HepG2 (cell line): ENCODE measurements around the gene CNPY4. TPM values are rescaled to one million over a fixed set of nuclear protein-coding genes. Genes with fewer than 3 reads are reported as not detected.

Experiments
- ATAC-seq: fragments of 200-7000 bp; cut with Tn5 transposase; 3 replicates; pipeline ENCODE4 v1.9.1; 2020; ENCODE audit warnings: mild to moderate bottlenecking, moderate library complexity
- Bru-seq: library from RNA; stranded (reverse); fragments of 400-500 nt; gene quantifications from one replicate; lab custom pipeline; 2021; lab: Mats Ljungman, UMichigan
- BruChase-seq, 2 experiments: library from RNA; stranded (reverse); fragments of 400-500 nt; gene quantifications; one replicate each; lab custom pipeline; 2021; lab: Mats Ljungman, UMichigan
- BruUV-seq: library from RNA; stranded (reverse); fragments of 400-500 nt; replicated peaks from 2 replicates; lab custom pipeline; 2021; lab: Mats Ljungman, UMichigan
- CTCF ChIA-PET: fragments of 300-600 bp; formaldehyde crosslinking; extraction: SDS; loops from one replicate; lab custom pipeline; 2021; ENCODE audit warnings: low total read pairs, inconsistent platforms, low intra/inter-chr PET ratio; lab: Yijun Ruan, JAX
- POLR2A ChIA-PET: fragments of 350-600 bp; sonication (Branson Sonifier 250); formaldehyde crosslinking; loops from one replicate; lab custom pipeline; 2020; ENCODE audit warnings: antibody characterized with exemption, inconsistent platforms; lab: Yijun Ruan, JAX
- DNase-seq: peaks from one replicate; pipeline ENCODE4 v3.0.0-alpha.2; 2015; ENCODE audit warnings: low spot score
- FAIRE-seq: peaks from 3 replicates; lab custom pipeline; 2011; peaks lifted over from hg19 to GRCh38; lab: Jason Lieb, UNC
- H2AFZ ChIP-seq: one replicate; pipeline ENCODE4 v1.6.1; 2011; ENCODE audit warnings: low read length, inconsistent platforms
- H3K27ac ChIP-seq: fragments of 300-600 bp; 3 replicates; pipeline ENCODE4 v1.8.0; 2011; ENCODE audit warnings: mixed run types, mild to moderate bottlenecking, mixed read lengths, low read length, inconsistent platforms; ENCODE audit not compliant: insufficient read depth; ENCODE audit errors: extremely low read length
- H3K27me3 ChIP-seq, 2 experiments: fragments of 200-600 bp in 1 of 2; 2 replicates in 1 of 2; 3 replicates in 1 of 2; pipeline versions ENCODE4 v1.6.0 to v1.8.0; 2011; ENCODE audit warnings: low read length in 2 of 2, mild to moderate bottlenecking in 2 of 2, moderate library complexity in 2 of 2, inconsistent platforms in 1 of 2; ENCODE audit not compliant: insufficient read depth in 2 of 2, control insufficient read depth in 1 of 2
- H3K36me3 ChIP-seq, 2 experiments: fragments of 200-600 bp in 1 of 2; replicated peaks in 1 of 2; 2 replicates in 1 of 2; 3 replicates in 1 of 2; pipeline versions ENCODE4 v1.5.1 to v1.8.0; 2011; ENCODE audit warnings: low read length in 2 of 2, inconsistent platforms in 1 of 2; ENCODE audit not compliant: insufficient read depth in 2 of 2, control insufficient read depth in 1 of 2
- H3K4me1 ChIP-seq: 2 replicates; pipeline ENCODE4 v1.5.1; 2012; ENCODE audit warnings: low read length, inconsistent platforms; ENCODE audit not compliant: insufficient read depth
- H3K4me2 ChIP-seq: 2 replicates; pipeline ENCODE4 v1.6.0; 2011; ENCODE audit warnings: low read depth, low read length, inconsistent platforms
- H3K4me3 ChIP-seq, 3 experiments: fragments of 200-600 bp in 1 of 3; sonication (generic), shearing (Covaris generic) in 1 of 3; replicated peaks in 1 of 3; 2 replicates each; pipeline ENCODE4 v1.5.1; 2011 to 2016; ENCODE audit warnings: low read length in 3 of 3, inconsistent platforms in 2 of 3, low read depth in 2 of 3, mild to moderate bottlenecking in 2 of 3, control low read depth in 1 of 3, mixed read lengths in 1 of 3; ENCODE audit not compliant: insufficient read depth in 1 of 3
- H3K79me2 ChIP-seq: one replicate; pipeline ENCODE4 v1.6.1; 2011; ENCODE audit warnings: low read length, inconsistent platforms; ENCODE audit not compliant: insufficient read depth
- H3K9ac ChIP-seq: 2 replicates; pipeline ENCODE4 v1.6.0; 2011; ENCODE audit warnings: mild to moderate bottlenecking, low read depth, low read length, inconsistent platforms; ENCODE audit not compliant: insufficient read depth
- H3K9me3 ChIP-seq: 2 replicates; pipeline ENCODE4 v1.5.1; 2012; ENCODE audit warnings: mild to moderate bottlenecking, low read length
- H4K20me1 ChIP-seq: 2 replicates; pipeline ENCODE4 v1.6.0; 2011; ENCODE audit warnings: inconsistent platforms, mild to moderate bottlenecking, low read length, moderate library complexity; ENCODE audit not compliant: insufficient read depth
- CEBPZ ChIP-seq: IDR thresholded peaks from 2 replicates; pipeline ENCODE4 v1.6.1; 2012; ENCODE audit warnings: low read length, improper control_type of control experiment
- CENPX ChIP-seq: sonication (generic); formaldehyde crosslinking; IDR thresholded peaks from 2 replicates; pipeline ENCODE4 v1.9.0; 2021; ENCODE audit warnings: mild to moderate bottlenecking, missing genetic modification reagents, moderate library complexity
- ELF1 ChIP-seq: sonication (generic); formaldehyde crosslinking; IDR thresholded peaks from 2 replicates; pipeline ENCODE4 v1.4.0; 2020; ENCODE audit warnings: missing genetic modification reagents
- ETV6 ChIP-seq: sonication (generic); formaldehyde crosslinking; conservative IDR thresholded peaks from 2 replicates; pipeline ENCODE4 v1.4.0; 2020; ENCODE audit warnings: missing genetic modification reagents
- FOXJ3 ChIP-seq: sonication (generic); formaldehyde crosslinking; IDR thresholded peaks from 2 replicates; pipeline ENCODE4 v1.4.0; 2020; ENCODE audit warnings: missing genetic modification reagents, mild to moderate bottlenecking, borderline replicate concordance
- ISL2 ChIP-seq: sonication (generic); formaldehyde crosslinking; IDR thresholded peaks from 2 replicates; pipeline ENCODE4 v1.5.0; 2020; ENCODE audit warnings: missing genetic modification reagents
- REXO4 ChIP-seq: sonication (generic); formaldehyde crosslinking; IDR thresholded peaks from 2 replicates; pipeline ENCODE4 v1.8.0; 2022; ENCODE audit warnings: missing genetic modification reagents, mild to moderate bottlenecking, borderline replicate concordance
- ZBTB39 ChIP-seq: sonication (generic); formaldehyde crosslinking; IDR thresholded peaks from 2 replicates; pipeline ENCODE4 v1.5.0; 2020; ENCODE audit warnings: missing genetic modification reagents
- ZC3H13 ChIP-seq: sonication (generic); formaldehyde crosslinking; IDR thresholded peaks from 2 replicates; pipeline ENCODE4 v1.8.1; 2023; ENCODE audit warnings: mild to moderate bottlenecking, missing genetic modification reagents, moderate library complexity
- ZNF296 ChIP-seq: sonication (generic); formaldehyde crosslinking; conservative IDR thresholded peaks from 2 replicates; pipeline ENCODE4 v1.5.0; 2020; ENCODE audit warnings: mild to moderate bottlenecking, missing genetic modification reagents
- ZNF546 ChIP-seq: sonication (generic); formaldehyde crosslinking; conservative IDR thresholded peaks from 2 replicates; pipeline ENCODE4 v1.8.1; 2023; ENCODE audit warnings: mild to moderate bottlenecking, missing genetic modification reagents
- WGBS: methylation state at CpG from one replicate; pipeline ENCODE4 v1.1.6; 2017; ENCODE audit warnings: low lambda C conversion rate; 5-methylcytosine and 5-hydroxymethylcytosine counted together
- in situ Hi-C: cut with HindIII; loops from 2 replicates; pipeline ENCODE4 v1.10.0; 2017; ENCODE audit warnings: low pct_unique_long_range_greater_than_20kb; ENCODE audit not compliant: extremely low pct_ligation_motif_present
- intact Hi-C: fragments of 100-400 bp; cut with micrococcal nuclease; formaldehyde crosslinking; loops from one replicate; pipeline ENCODE4 v1.10.0; 2022; ENCODE audit not compliant: unreplicated experiment
- long read RNA-seq, 2 experiments: library from RNA in 1 of 2; library from polyadenylated mRNA in 1 of 2; stranded (forward) in 1 of 2; unstranded in 1 of 2; transcript quantifications; one replicate each; pipeline ENCODE4 v2.0.0, GENCODE V29; 2019 to 2022
- polyA minus RNA-seq, 3 experiments: library from RNA; depleted of rRNA, polyadenylated mRNA; stranded (reverse); fragments of >200 nt; gene quantifications; 2 replicates each; pipeline ENCODE4 v1.2.3, GENCODE V29; 2011; ENCODE audit warnings: low replicate concordance in 1 of 3
- polyA plus RNA-seq, 8 experiments: library from polyadenylated mRNA; depleted of rRNA in 3 of 8; stranded (reverse) in 7 of 8; unstranded in 1 of 8; fragments of >200 nt; fragmentation: Illumina TruSeq in 4 of 8; extraction: Trizol in 4 of 8; gene quantifications; 2 replicates each; pipeline versions ENCODE4 v1.2.1 to v1.2.3, GENCODE V29; 2011 to 2016; ENCODE audit warnings: low read depth in 4 of 8, missing spikeins in 1 of 8, mixed read lengths in 1 of 8; ENCODE audit not compliant: insufficient read depth in 1 of 8
- total RNA-seq, 5 experiments: library from RNA; depleted of rRNA; stranded (reverse); fragments of >200 nt; fragmentation: Illumina TruSeq; extraction: Trizol; gene quantifications; 2 replicates each; pipeline ENCODE4 v1.2.3, GENCODE V29; 2016; ENCODE audit warnings: low read depth in 1 of 5

Gene CNPY4
- total RNA-seq (2016; rRNA removed; fragmentation: Illumina TruSeq; extraction: Trizol) (5.4 and 12.7 TPM in 2 replicates), polyA plus RNA-seq (2011; rRNA removed) (6.2 TPM in 2 replicates), polyA minus RNA-seq (2011; rRNA and poly(A)+ RNA removed; ENCODE audit: low replicate concordance) (2.5 and 12.7 TPM in 2 replicates), Bru-seq, nascent RNA (percentile 41 among the genes with signal in this experiment), BruChase-seq, experiment 1, labeled RNA remaining after a 6-hour chase (percentile 40 among the genes with signal in this experiment), BruChase-seq, experiment 2, labeled RNA remaining after a 2-hour chase (percentile 39 among the genes with signal in this experiment)
- total RNA-seq (2016; cell fraction: cytosol; rRNA removed; fragmentation: Illumina TruSeq; extraction: Trizol; ENCODE audit: low read depth) = 0.97 and 1.9 TPM in 2 replicates
- 6.7 and 13.9 TPM in 2 replicates for total RNA-seq (2016; cell fraction: insoluble cytoplasmic fraction; rRNA removed; fragmentation: Illumina TruSeq; extraction: Trizol)
- 3.1 and 3.2 TPM in 2 replicates for total RNA-seq (2016; cell fraction: membrane; rRNA removed; fragmentation: Illumina TruSeq; extraction: Trizol)
- total RNA-seq (2016; cell fraction: nucleus; rRNA removed; fragmentation: Illumina TruSeq; extraction: Trizol) = 8.0 and 11.2 TPM in 2 replicates
- polyA plus RNA-seq (2011; cell fraction: cytosol; rRNA removed) = 5.3 and 5.6 TPM in 2 replicates
- polyA plus RNA-seq (2011; cell fraction: nucleus; rRNA removed) = 4.8 TPM in 2 replicates
- 5.4 and 6.0 TPM in 2 replicates for polyA plus RNA-seq (2012)
- polyA plus RNA-seq (2016; cell fraction: cytosol; fragmentation: Illumina TruSeq; extraction: Trizol; ENCODE audit: low read depth) = 1.0 and 1.3 TPM in 2 replicates
- polyA plus RNA-seq (2016; cell fraction: insoluble cytoplasmic fraction; fragmentation: Illumina TruSeq; extraction: Trizol; ENCODE audit: low read depth) = 6.6 and 7.8 TPM in 2 replicates
- 1.5 and 2.5 TPM in 2 replicates for polyA plus RNA-seq (2016; cell fraction: membrane; fragmentation: Illumina TruSeq; extraction: Trizol; ENCODE audit: low read depth)
- polyA plus RNA-seq (2016; cell fraction: nucleus; fragmentation: Illumina TruSeq; extraction: Trizol; ENCODE audit: insufficient read depth, low read depth) = 19.4 and 20.6 TPM in 2 replicates
- polyA minus RNA-seq (2011; cell fraction: cytosol; rRNA and poly(A)+ RNA removed) = 1.2 and 1.9 TPM in 2 replicates
- polyA minus RNA-seq (2011; cell fraction: nucleus; rRNA and poly(A)+ RNA removed) = 2.9 and 3.5 TPM in 2 replicates
- long read RNA-seq, experiment 1, partial matches to known transcripts = 0 of 5 reads
- long read RNA-seq, experiment 1, other reads (novel, unspliced or antisense) = 1 of 5 reads
- long read RNA-seq, experiment 2, partial matches to known transcripts = 1 of 5 reads
- long read RNA-seq, experiment 2, other reads (novel, unspliced or antisense) = 2 of 5 reads

- Histone ChIP-seq H3K27ac (peak within 1 kb of the TSS; percentile 77), H3K36me3 (no peaks in the 10 kb centered on the region; a peak in 1 of 5 replicates), H3K4me2 (peak within 1 kb of the TSS; percentile 98), H2AFZ (peak within 1 kb of the TSS; percentile 71), H3K4me3 (peak within 1 kb of the TSS; percentile 72 to 98 (median 95)), H3K79me2 (peaks cover 8% of the 10 kb centered on the region), H3K27me3 (no peaks in the 10 kb centered on the region; a peak in 1 of 5 replicates), H4K20me1 (no peaks in the 10 kb centered on the region), H3K9ac (peak within 1 kb of the TSS; percentile 87), H3K9me3 (no peaks in the 10 kb centered on the region), H3K4me1 (peaks cover 37% of the 10 kb centered on the region)
- under 1% methylated on average over 23 of the region's 49 CpGs for WGBS
- CTCF ChIA-PET = no interaction called here
- in situ Hi-C loops = no loop called here
- ATAC-seq = peak; percentile 66
- peak; percentile 65 for FAIRE-seq
- no TSS peak for BruUV-seq
- POLR2A ChIA-PET = interaction anchor here (2.0 kb wide), 1 partner anchor 18 kb away, joined by 21 read pairs; the partner anchor contains the start of genes AP4M1 and MCM7
- DNase-seq = peak; percentile 89
- intact Hi-C loops = loop anchor here (2.0 kb wide), 1 partner anchor 19 kb away; the partner anchor contains the start of genes AP4M1 and MCM7
- TF ChIP-seq ZC3H13 (CRISPR knock-in tag) = no peak
- 0 out of 2 replicates have a peak, but pooled peaks have one; percentile 12 for TF ChIP-seq ETV6 (CRISPR knock-in tag)
- TF ChIP-seq ZNF296 (CRISPR knock-in tag) = no peak
- TF ChIP-seq CENPX (CRISPR knock-in tag) = no peak
- peak; percentile 62 for TF ChIP-seq ISL2 (CRISPR knock-in tag)
- TF ChIP-seq CEBPZ = no peak
- peak; percentile 47; the same call in 1 of the 2 replicates for TF ChIP-seq ZNF546 (CRISPR knock-in tag)
- no peak for TF ChIP-seq ELF1
- no peak; the same call in 1 of the 2 replicates for TF ChIP-seq FOXJ3 (CRISPR knock-in tag)
- no peak for TF ChIP-seq REXO4
- no peak for TF ChIP-seq ZBTB39 (CRISPR knock-in tag)
Measured at GRCh38 chr7:100119072-100119969, at the start of gene CNPY4, which contains the start of gene TAF6. TSS of gene CNPY4 (plus strand) at chr7:100119634. CDS start at chr7:100119745, 111 bp downstream. TSS of gene TAF6 (minus strand) at chr7:100119358. CDS start at chr7:100114209, 5,149 bp downstream.
